ENCODE data around the gene ACOT8. TPM values are rescaled to one million over a fixed set of nuclear protein-coding genes. Genes with fewer than 3 reads are reported as not detected.
A peak's percentile ranks its signal among the peaks of the same experiment; 100 is the strongest.
"Not testable (repeated sequence)": the region's sequence is repeated elsewhere in the genome, so short reads cannot be mapped to it uniquely, and the experiment has no call there.

ACOT8 gene
- total RNA-seq: 14.0 TPM

DNA sequence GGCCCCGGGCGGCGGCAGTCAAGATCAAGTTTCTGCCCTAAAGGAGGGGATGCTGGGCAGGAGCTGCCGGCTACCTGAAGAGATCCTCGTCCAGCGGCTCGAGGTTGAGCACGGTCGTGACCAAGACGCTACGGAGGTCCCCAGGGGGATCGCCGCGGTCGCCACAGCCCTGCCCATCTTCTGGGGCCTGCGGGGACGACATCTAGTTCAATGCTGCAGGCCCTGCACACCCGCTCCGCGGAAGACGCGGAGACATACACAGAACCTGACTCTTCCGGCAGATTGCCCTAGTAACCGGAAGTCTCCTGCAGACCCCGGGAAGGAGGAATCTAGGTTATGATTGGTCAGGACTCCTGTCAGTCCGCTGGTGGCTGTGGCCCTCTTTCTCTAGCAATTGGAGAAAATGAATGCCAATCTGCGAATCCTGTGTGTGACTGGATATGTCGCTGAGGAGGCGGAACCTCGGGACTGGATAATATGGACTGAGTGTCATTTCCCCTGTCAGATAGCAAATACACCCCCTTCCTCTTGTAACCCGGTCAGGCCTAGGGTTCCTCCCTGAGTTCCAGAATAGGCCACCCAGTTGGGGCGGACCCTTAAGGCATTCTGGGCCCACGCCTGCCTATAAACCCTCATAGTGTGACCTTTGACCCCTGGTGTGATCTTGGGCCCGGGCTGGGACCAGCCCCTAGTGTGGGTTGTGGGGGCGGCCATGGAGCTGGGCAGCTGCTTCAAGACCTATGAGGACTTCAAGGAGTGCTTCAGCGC, at the start of gene ACOT8, which contains the start of gene ZSWIM3:
ACOT8 (minus strand) TSS at position 279 of the 768 bp plus-strand sequence; CDS start at position 202, 77 bp downstream.
ZSWIM3 (plus strand) TSS at position 501 of the 768 bp plus-strand sequence; CDS start at position 713, 212 bp downstream.
- ATAC-seq: peak; percentile 98

DNA sequence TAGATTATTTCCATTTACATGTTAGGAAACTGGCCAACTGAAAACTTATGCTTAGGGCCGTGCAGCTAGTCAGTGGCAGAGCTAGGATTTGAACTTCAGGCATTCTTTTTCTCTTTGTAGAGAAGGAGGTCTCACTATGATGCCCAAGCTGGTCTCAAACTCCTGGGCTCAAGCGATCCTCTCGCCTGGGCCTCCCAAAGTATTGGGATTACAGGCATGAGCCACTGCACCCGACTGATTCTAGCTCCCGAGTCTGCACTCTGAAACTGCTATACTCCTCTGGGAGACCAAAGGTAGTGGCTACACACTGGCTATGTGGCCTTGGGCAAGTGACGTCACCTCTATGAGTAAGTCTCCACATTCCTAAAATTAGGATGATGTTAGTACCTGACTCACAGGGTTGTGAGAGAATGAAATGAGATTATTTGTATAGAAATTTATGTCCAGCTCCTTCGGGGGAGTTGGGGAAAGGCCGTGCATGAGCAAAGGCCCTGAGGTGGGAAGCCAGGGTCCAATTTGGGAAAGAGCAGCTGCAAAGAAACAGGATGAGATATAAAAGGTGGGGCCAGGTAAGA, 48.4 kb upstream of the ACOT8 start:
- peak; percentile 60 for ATAC-seq

- no peak for ATAC-seq
Observed at GRCh38 chr20:45904583-45905504, 47.7 kb upstream of the ACOT8 start.

- ATAC-seq: no peak
Observed at GRCh38 chr20:45902199-45902701, 45.1 kb upstream of the ACOT8 start.

DNA sequence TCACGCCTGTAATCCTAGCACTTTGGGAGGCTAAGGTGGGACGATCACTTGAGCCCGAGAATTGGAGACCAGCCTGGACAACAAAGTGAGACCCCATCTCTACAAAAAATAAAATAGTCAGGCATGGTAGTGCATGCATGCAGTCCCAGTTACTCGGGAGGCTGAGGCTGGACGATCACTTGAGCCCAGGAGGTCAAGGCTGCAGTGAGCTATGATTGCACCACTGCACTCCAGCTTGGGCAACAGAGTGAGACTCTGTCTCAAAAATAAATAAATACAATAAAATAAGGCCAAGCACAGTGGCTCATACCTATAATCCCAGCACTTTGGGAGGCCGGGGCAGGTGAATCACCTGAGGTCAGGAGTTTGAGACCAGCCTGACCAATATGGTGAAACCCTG, 44.1 kb upstream of the ACOT8 start:
- ATAC-seq: not testable (repeated sequence)

GRCh38 chr20:45899046-45899835, 42.0 kb upstream of the ACOT8 start:
- ATAC-seq: peak; percentile 19

GRCh38 chr20:45898285-45898684, 41.1 kb upstream of the ACOT8 start:
- no peak for ATAC-seq

DNA sequence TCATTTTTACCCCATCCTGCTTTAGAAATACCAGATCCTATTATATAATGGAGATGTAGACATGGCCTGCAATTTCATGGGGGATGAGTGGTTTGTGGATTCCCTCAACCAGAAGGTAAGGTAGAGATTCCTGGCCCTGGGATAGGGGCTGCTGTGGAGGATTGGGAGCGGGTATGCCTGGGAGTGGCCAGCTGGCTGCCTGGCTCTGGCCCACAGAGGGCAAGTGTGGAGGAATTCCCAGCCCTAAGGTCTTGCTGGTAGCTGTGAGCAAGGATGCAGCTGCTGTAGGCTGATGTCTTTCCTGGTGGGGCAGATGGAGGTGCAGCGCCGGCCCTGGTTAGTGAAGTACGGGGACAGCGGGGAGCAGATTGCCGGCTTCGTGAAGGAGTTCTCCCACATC, 40.5 kb upstream of the ACOT8 start:
- ATAC-seq: no peak

- ATAC-seq: no peak
Observed at GRCh38 chr20:45897289-45897688, 40.1 kb upstream of the ACOT8 start.

GRCh38 chr20:45896641-45897161, 39.5 kb upstream of the ACOT8 start:
- ATAC-seq: no peak

- ATAC-seq: no peak
Observed at GRCh38 chr20:45894797-45895196, 37.6 kb upstream of the ACOT8 start.

GRCh38 chr20:45893831-45894230, 36.6 kb upstream of the ACOT8 start:
- no peak for ATAC-seq

GRCh38 chr20:45892828-45893500, 35.8 kb upstream of the ACOT8 start:
- peak; percentile 42 for ATAC-seq

GRCh38 chr20:45892049-45892825, 35.0 kb upstream of the ACOT8 start:
- peak; percentile 27 for ATAC-seq

- peak; percentile 74 for ATAC-seq
Observed at GRCh38 chr20:45890985-45891983, 34.1 kb upstream of the ACOT8 start, which contains the start of the genes CTSA and NEURL2. Gene CTSA (plus strand): TSS chr20:45891335. CDS start chr20:45891569, 234 bp downstream. Gene NEURL2 (minus strand): TSS chr20:45891208. CDS start chr20:45890991, 217 bp downstream.

GRCh38 chr20:45890077-45890984, 33.1 kb upstream of the ACOT8 start:
- peak; percentile 45 for ATAC-seq

- no peak for ATAC-seq
Observed at GRCh38 chr20:45888681-45889080, 31.5 kb upstream of the ACOT8 start.

GRCh38 chr20:45887346-45887715, 30.1 kb upstream of the ACOT8 start, which contains the start of gene SPATA25:
Gene SPATA25 (minus strand): TSS chr20:45887622. CDS start chr20:45887590, 32 bp downstream.
- ATAC-seq: no peak
